ENCODE results near the gene BICD1.
"Not testable (repeated sequence)": the region's sequence is repeated elsewhere in the genome, so short reads cannot be mapped to it uniquely, and the experiment has no call there.

Gene BICD1

DNA sequence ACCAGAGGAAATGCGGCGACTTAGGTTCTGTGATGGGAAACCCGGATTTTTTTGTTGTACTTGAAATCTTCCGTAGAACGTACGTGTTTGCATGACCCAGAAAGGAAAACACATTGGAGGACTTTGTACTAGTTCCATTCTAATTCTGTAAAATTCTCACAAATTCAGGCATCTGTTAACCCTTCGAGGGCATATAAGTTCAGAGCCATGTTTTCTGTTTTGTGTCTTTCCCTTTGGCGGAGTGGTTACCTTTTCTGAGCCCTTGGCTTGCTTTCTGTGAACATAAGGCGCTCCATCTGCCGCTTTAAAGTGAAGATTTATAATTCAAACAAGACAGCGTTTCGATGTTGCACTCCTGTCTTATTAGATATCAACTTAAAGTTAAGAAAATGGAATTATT lies 34.2 kb downstream of the BICD1 start:
- no peak for DNase-seq

DNA sequence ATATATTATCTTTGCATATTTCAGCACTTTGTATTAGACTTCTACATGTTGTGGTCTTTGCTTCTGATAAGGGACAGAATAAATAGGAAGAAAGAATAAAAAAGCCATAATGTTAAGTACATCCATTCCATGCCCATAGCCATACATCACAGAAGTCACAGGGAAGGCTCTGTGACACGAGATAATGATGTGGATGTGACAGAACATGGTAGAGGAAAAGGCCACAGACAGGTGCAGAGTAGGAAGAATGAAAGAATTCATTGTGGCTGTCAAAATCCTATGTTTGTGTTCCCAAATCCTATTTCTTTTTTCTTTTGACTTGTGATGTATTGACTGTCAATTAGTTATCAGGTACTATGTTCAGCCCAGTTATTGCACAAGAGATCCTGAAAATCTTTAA lies 38.4 kb downstream of the BICD1 start:
- DNase-seq: no peak

DNA sequence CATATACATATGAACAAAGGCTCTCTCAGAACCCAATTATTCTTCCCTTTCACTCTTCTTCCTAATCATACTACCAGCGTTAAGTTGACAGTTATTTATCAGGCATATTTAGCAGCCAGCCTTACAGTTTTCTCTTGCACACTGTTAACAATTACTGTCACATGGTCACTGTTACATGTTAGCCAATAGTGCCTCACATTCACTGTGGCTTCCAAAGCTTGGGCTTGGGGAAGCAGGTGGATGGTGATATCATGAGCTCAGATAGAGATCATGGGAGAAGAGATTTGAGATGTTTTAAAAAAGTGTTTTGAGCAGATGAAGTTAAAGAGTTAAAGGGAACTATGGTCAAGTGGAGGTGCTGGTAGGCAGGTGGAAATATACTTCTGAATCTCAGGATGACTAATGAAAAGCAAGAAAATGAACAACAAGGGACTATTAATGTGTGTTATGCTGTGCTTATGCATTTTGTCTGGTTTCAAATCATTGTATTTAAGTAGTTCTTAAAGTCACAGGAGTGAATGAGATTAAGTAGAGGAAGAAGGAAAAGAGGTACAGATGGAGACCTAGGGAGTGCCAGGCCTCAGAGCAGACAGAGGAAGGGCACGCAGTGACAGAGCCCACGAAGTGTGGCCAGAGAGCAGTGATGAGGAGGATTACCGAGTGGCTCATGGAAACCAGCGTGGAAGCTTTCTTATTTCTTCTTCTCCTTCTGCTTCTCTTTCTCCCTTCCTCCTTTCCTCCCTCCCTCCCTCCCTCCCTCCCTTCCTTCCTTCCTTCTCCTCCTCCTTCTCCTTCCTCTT lies 39.6 kb downstream of the BICD1 start:
- DNase-seq: no peak

DNA sequence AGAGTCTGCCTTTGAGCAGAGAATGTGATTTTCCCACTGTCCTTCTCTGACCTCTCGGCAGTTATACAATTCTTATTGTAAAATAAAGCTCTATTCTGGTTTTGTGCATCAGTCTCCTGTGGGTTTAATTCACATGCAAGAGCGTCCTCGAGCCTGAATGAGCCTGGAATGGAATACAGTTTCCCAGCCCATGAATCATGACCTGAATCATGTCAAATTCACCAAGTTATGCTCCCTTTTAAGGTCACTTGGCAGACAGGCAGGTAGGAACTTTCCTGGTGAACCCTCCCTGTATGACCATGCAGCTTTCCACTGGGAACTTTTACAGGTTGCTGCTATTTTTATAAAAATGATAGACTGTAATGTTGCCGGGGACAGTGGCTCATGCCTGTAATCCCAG lies 41.7 kb downstream of the BICD1 start:
- DNase-seq: no peak

DNA sequence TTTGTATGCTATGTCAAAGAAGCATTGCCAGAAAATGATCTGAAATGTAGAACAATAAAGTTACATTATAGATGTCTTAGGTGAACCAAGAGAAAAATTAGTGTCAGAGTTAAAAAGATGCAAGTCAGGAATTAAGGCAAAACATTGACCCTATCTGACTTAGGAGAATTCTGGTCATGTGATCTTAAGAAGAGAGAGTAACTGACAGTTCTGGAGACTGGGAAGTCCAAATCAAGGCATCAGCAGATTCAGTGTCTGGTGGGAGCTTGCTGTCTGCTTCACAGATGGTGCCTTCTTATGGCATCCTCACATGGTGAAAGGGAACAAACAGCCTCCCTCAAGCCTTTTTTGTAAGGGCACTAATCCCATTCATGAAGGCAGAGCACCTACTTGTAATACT lies 42.8 kb downstream of the BICD1 start:
- no peak for DNase-seq

DNA sequence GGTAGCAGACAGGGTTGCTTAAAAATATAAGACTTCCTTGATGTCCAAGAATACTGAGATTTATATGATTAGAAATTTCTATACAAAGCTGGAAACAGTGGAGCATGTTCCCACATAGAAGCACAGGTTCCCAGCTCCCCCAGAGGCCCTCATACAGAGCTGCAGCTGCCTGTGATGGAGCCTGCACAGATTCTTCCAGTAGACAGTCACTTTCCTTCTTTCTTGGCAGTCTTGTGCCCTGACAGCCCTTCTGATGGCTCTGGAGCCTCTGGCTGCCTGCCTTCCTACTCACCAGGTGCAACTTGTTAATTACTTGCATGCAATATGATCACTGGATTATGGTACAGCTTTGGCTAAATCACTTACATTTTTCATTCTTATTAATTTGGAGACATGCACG lies 44.4 kb downstream of the BICD1 start:
- DNase-seq: no peak

DNA sequence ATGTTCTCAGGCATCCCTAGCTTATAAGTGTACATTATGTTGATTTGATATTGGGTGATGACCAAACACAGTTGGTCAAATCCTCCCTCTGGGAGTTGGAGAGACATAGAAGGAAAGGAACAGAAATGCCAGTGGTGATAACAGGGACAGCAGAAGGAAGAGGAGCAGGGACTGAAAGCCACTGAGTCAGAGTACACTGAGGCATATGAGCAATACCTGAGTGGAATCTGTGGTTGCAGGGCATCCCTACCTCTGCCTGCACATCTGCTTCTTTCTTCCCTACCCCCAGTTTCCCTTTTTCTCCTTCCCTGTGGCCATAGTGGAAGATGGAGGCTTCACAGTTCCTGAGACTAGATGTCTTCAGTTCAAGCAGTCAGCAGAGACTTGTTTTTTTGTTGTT lies 44.9 kb downstream of the BICD1 start:
- no peak for DNase-seq

DNA sequence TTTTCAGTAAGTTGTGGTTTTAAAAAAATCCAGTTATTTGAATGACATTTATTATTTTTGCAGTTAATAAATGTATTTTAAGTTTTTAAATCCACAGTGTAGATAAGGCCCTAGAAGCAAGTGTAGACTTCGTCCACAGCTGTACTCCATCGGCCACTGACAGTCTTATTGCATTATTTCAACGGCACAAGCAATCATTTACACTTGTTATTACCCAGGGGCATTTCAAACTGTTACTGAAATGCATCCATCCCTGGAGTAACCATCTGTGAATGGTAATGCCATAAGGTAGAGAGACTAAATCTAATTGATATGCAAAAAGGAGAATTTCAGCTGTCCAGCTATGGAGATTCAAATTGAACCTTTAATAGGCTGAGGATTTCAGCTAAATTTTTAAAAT lies 48.4 kb downstream of the BICD1 start:
- no peak for DNase-seq

DNA sequence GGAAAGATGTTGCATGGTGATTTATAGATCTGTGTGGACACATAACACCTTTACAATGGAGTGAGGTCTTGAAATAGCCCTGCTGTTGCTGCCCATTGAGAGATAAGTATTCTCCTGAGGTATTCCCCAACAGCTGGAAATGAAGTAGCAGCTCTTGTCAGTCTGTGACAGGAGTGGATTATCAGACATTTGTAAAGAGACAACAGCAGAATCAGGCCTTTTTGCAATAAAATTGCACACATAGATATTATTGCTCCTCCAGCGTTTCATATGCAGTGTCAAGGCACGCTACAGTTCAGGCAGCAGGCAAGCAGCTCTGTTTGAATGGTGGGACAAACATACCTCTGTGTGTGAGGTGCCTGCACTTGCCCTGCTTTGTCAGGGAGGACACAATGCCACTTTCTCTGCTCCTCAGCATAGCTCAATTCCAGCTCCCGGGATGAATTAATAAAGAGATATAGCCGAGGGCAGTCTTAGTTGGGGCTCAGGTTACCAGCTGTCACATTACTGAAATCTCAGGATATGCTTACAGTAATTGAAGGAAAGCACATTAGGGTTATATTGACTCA lies 49.4 kb downstream of the BICD1 start:
- no peak for DNase-seq

DNA sequence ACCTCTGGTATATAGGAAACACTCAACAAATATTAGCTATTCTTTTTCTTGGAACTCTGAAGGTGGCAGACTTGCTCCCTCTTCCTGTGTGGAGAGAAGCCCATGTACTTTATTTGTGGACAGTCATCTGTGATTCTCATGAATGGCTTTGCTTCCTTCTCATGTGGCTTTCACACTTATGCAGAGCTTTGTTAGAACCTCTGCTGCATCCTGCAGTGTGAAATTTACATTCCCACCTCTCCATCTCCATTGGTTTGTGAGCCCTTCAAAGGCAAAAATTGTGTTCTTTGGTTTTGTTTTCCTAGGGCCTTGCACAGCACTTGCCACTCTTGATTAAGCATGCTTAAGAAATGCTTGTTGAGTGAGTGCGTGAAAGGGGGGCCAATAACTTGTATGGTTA lies 51.9 kb downstream of the BICD1 start:
- no peak for DNase-seq

DNA sequence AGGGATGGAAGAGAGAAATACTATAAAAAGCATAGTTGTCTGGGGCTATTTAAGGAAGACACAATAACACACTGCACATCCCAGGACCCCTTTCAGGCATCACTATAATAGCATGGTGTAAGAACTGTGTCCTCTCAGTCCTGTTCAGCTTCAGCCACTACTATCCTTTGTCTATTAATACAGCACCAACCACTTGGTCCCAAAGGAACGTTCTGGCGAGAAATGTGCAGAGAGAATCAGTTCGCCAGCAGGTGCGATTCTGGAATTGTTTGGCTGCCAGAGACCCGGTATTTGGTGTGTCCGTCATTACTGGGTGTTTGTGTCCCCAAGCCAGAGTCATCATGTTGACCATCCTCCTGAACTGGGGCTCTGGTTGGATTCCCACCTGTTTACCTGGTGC lies 52.7 kb downstream of the BICD1 start:
- DNase-seq: no peak

DNA sequence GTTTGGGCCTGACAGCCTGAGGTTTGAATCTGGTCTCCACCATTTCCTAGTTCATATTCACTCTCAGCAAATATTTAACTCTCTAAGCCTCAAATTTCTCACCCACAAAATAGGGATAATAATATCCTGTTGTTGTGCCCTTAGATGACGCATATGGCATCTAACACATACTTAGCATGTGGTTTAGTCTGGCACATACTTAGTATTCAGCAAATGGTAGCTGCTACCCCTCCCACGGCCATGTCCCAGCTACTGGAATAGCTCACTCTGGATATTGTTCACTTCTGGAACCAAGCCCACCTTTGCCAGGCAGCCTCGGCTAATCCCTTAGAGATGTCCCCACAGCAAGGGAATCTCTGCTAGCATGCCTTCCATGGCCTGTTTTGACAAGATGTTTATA lies 53.3 kb downstream of the BICD1 start:
- DNase-seq: no peak

DNA sequence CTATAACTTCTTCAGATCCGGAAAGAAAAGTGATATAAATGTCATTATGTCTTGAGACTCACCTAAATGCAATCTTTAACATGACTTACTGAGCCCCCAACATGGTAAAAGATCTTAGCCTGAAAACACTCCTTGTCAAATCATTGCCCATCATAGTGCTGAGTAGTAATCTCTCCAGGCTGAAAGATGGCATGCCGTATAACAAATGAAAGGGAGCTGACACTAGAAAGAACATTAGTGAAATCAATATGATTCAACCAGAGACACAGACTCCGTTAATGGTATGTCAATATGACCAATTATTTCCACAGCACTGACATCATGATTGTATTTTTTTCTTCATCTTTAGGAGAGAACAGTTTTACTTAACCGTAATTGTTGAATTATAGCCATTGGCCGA lies 54.4 kb downstream of the BICD1 start:
- no peak for DNase-seq

DNA sequence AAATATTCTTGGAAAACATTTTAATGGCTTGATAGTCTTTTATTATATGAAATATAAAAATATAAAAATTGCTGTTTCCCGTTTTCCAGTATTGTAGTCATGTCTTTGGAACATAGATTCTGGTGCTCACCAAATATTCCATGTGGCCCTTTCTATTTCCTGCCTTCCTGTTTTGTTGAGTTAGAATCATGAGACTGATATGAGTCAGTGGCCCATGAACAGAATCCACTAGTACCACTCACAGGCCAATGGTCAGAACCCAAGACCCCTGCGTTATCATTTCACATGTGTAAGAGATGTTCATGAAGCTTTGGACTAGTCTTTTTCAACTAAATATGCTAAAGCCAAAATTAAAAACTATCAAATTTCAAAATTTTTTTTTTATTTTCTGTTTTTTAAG lies 56.9 kb downstream of the BICD1 start:
- DNase-seq: no peak

DNA sequence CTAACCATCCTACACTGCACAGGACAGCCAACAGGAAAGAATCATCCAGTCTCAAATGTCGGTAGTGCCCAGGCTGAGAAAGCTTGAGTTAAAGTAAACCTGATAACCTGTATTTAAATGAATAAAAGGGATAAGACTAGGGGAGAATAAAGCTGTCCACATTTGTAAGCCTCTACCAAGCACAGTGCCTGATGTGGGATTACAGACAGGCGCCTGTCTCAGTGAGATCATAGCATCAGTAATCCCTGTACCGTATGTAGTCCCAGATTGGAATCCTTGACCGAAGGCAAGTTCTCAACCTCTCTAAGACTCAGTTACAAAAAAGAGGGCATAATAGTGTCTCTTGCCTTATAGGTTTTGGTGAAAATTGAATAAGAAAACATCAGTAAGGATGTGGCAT lies 59.9 kb downstream of the BICD1 start:
- DNase-seq: no peak

DNA sequence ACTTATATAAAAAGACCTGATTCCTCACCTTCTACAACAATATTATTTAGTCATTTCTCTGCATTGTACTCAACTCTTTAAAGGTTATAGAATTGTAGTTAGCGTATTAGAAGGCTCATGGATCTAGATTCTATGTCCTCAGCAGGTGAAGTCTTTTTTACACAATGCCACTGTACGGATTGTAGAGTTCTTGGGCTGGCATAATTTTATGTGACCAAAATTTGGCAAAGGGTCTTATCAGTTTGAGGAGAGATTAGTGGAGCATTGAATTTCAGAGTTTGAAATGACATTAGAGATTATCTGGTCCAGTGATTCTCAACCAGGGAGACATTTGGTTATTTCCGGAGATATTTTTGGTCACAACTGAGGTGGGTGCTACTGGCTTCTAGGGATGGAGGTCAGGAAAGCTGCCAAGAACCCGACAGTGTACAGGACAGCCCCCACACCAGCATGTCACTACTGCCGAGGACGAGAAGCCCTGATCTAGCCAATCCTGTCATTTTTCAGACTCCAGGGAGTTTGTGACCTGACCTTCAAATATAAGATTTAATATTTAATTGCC lies 63.9 kb downstream of the BICD1 start:
- no peak for DNase-seq

DNA sequence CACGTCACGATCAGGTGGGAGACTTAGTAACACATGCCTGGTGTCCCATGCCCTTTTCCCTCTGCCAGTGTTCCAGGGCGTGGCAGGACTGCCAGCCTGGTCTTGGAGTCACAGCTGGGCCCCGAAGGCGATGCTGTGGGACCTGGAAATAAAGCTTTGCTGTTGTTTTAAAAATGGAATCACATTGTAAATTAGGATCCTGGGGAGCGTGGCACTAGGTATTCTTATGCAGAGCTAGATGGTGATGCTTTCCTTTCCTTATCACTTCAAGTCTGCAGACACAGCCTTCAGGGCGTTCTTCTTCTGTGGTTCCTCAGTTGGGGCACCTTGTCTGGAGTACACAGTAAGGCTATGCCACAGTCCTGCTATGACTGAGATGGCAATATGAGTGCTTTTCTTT lies 64.6 kb downstream of the BICD1 start:
- DNase-seq: no peak

DNA sequence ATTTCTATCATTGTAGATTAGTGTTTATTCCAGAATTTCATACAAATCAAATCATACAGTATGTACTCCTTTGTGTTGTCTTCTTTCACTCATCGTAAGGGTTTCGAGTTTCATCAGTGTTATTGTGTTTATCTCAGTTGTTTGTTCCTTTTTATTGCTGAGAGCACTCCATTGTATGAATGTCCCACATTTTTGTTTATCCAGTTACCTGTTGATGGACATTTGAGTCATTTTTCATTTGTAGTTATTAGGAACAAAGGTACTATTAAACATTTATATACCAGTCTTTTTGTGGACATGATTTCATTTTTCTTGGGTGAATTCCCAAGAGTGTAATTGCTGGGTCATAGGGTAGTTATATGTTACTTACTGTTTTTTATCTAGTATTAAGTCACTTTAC lies 70.0 kb downstream of the BICD1 start:
- DNase-seq: no peak

DNA sequence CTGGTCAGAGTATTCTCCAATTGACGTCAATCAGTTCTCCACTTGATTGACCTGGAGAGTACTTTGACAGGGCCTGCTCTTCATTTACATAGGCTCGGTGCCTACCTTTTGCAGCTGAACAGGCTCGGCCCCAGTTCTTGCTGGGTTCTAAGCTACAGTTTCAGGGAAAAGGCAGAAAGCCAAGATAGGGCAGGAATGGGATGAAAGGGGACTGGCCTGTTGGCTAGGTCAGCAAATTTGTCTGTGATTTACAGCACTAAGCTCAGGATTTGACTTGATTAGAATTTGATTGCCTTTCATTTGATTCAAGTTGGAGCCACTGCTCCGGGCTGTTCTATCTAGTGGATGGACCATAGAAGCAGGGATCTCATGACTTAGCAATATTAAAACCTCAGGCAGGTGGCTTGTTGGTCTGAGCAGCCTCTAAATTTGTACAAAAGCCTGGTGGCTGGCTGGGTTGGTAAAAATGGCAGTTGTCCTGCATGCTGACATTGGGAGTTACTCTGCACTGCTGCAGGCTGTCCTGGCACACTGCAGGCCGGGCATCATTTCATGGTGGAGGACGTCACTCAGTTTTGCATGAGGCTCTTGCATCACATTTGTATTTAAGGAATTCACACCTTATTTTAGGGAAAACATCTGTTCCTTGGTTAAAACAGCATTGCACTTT lies 71.8 kb downstream of the BICD1 start:
- no peak for DNase-seq

DNA sequence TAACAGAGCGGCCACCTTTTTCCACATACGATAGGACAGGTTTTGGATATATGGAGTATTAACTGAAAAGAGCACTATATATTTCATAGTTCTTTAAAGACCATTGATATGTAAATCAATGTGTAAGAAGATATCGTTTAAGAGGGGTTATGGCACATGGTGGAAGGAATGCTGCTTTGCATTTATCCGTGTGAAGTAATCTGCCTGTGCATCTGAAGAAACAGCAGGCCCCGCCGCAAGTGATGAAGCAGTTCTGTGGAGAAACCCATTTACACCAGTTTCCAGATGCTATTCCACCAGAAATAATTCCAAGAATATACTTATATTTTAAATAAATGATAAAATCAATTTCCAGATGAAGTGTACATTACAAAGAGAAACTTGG lies 72.4 kb downstream of the BICD1 start:
- no peak for DNase-seq

DNA sequence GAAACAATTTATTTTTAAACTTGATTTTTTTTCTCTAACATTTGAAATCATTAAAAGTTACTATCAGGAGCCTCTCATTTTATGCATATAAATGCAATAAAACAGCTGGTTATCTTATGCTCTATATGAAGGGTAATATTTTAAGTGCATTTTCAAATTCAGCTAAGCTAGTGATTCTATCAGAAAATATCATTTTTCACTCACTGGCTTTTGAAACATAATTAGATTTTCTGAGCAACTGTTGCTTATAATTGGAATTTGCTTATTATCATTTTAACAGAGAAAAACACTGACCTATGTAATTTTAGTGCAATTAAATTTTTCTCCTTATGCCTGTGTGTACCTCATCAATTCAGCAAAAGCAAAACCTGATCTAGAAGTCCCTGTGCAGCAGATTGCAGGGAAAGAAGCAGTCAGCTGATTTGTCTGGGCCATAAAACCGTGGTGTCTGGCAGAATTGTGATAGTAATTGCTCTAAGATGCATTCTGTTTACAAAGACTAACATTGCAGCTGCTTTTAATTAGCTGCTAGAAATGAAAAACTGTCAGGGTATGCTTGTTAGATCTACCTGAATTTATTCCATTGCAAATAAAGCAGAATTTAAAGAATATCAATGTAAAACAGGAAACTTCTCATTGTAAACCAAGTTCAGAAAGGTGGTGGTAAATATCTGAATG lies 75.0 kb downstream of the BICD1 start:
- DNase-seq: no peak

DNA sequence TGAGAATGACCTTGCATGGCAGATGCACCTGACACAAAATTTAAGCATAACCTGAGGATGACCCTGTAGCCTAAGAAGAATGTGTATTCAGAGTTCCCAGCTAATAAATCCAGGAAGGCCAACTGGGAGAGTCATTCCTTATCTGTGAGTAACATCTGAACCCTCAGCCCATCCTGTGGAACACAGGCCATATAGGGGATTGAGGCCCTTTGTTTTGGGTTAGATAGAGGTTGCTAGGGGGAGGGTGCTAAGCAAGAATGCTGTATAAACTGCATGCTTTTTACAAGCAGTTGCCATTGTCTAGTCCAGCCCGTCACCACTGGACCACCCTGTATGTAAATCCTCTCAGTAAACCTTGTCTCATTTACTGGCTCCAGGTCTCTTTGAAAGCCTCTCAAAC lies 77.0 kb downstream of the BICD1 start:
- no peak for DNase-seq

DNA sequence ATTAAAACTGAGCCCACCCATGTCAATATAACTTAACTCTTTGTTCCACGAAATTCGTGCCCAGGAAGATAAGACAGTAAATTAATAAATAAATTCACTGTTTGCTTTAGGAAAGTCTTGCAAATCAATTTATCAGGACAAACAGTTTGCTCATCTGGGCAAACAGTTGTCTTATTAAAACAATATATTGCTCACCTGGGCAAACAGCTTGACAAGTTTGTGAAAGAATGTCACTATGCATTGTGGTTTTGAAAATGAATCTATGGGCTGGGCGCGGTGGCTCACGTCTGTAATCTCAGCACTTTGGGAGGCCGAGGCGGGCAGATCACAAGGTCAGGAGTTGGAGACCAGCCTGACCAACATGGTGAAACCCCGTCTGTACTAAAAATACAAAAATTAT lies 80.5 kb downstream of the BICD1 start:
- DNase-seq: not testable (repeated sequence)
